Measurements from ENCODE around the gene FOXN3.

The FOXN3 gene

DNA sequence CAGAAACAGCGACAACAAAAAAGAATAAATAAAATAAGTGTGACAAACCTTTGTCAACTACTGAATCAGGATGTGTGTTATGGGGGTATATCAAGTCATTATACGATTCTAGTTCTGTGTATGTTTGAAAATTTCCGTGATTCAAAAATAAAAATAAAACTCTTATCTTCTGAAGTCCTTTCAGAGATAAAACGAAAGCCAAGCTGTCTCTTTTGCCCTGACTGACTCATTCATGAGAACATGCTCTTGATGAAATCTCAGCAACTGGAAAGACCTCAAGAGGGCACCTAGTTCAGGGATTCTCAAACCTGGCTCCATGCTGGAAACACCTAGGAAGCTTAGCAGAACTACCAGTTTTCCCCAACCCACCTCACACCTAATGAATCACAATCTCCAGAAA, 9.2 kb downstream of the FOXN3 start:
- ChIA-PET CTCF (interaction anchor here (0.6 kb wide), 1 partner anchor 8 kb away, joined by 3 read pairs; no protein-coding TSS in a partner anchor), POLR2A (no interaction called here)
- TF ChIP-seq LEF1 (IDR thresholded peaks at IDR 0.05; ENCODE audit: borderline replicate concordance) (no peak), L3MBTL2 (conservative IDR thresholded peaks at IDR 0.05) (no peak), FOXK2 (IDR thresholded peaks at IDR 0.05) (no peak), ZNF384 (IDR thresholded peaks at IDR 0.05) (no peak), BHLHE40 (IDR thresholded peaks at IDR 0.05; ENCODE audit: borderline replicate concordance) (no peak), FOXM1 (IDR thresholded peaks at IDR 0.05; ENCODE audit: borderline replicate concordance) (no peak)
- DNase-seq (ENCODE audit: extremely low spot score), result no peak

GRCh38 chr14:89406941-89407340, 10.1 kb downstream of the FOXN3 start:
- ChIA-PET POLR2A (interaction anchor here (1.6 kb wide), 1 partner anchor 9 kb away, joined by 4 read pairs; no protein-coding TSS in a partner anchor), CTCF (interaction anchor here (0.7 kb wide), 1 partner anchor 70 kb away, joined by 3 read pairs; no protein-coding TSS in a partner anchor)
- no peak for TF ChIP-seq NFRKB (IDR thresholded peaks at IDR 0.05)
- no peak for TF ChIP-seq L3MBTL2 (conservative IDR thresholded peaks at IDR 0.05)
- 0 out of 2 replicates have a peak, but pooled peaks have one; percentile 25 for TF ChIP-seq ZNF384 (IDR thresholded peaks at IDR 0.05)
- TF ChIP-seq SP1 (IDR thresholded peaks at IDR 0.05), result no peak
- TF ChIP-seq FOXM1 (IDR thresholded peaks at IDR 0.05; ENCODE audit: borderline replicate concordance), result no peak
- no peak for TF ChIP-seq BHLHE40 (IDR thresholded peaks at IDR 0.05; ENCODE audit: borderline replicate concordance)
- DNase-seq (ENCODE audit: extremely low spot score), result no peak

DNA sequence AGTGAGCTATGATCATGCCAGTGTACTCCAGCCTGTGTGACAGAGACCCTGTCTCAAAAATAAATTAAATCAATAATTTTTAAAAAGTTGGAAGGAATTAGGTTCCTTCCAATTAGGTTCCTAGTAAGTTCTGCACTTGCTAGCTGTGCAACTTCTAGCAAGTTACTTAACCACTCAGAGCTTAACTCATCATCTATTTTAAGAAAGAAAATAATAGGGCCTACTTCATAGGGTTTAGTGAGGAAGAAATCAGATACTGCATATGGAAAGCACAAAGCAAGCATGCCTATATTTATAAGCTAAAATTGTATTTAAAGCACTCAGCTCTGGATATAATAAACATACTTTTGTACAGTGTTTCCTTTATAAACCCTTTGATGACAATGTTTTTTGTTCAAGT, 10.7 kb downstream of the FOXN3 start:
- POLR2A ChIA-PET, result interaction anchor here (1.6 kb wide), 1 partner anchor 9 kb away, joined by 4 read pairs; no protein-coding TSS in a partner anchor
- CTCF ChIA-PET, result interaction anchor here (0.6 kb wide), 2 partner anchors 18 to 310 kb away, joined by 3 to 11 read pairs; no protein-coding TSS in a partner anchor
- DNase-seq (ENCODE audit: extremely low spot score), result no peak
- no peak for TF ChIP-seq LEF1 (IDR thresholded peaks at IDR 0.05; ENCODE audit: borderline replicate concordance)
- TF ChIP-seq SUZ12 (IDR thresholded peaks at IDR 0.05), result no peak
- TF ChIP-seq HDGF (IDR thresholded peaks at IDR 0.05; ENCODE audit: borderline replicate concordance), result no peak
- TF ChIP-seq BHLHE40 (IDR thresholded peaks at IDR 0.05; ENCODE audit: borderline replicate concordance), result no peak
- TF ChIP-seq CTBP1 (IDR thresholded peaks at IDR 0.05; ENCODE audit: borderline replicate concordance), result no peak
- TF ChIP-seq L3MBTL2 (conservative IDR thresholded peaks at IDR 0.05), result no peak
- TF ChIP-seq ZNF384 (IDR thresholded peaks at IDR 0.05), result no peak
- TF ChIP-seq FOXK2 (IDR thresholded peaks at IDR 0.05), result no peak
- no peak for TF ChIP-seq ARNT (IDR thresholded peaks at IDR 0.05)
- TF ChIP-seq SP1 (IDR thresholded peaks at IDR 0.05), result no peak
- TF ChIP-seq TARDBP (IDR thresholded peaks at IDR 0.05), result no peak
- no peak for TF ChIP-seq FOXM1 (IDR thresholded peaks at IDR 0.05; ENCODE audit: borderline replicate concordance)
- TF ChIP-seq FOXA1 (IDR thresholded peaks at IDR 0.05), result no peak
- TF ChIP-seq ELF4 (IDR thresholded peaks at IDR 0.05), result no peak

- ChIA-PET POLR2A (interaction anchor here (0.6 to 1.6 kb wide), 2 partner anchors 10 to 188 kb away, joined by 3 to 4 read pairs; no protein-coding TSS in a partner anchor), CTCF (no interaction called here)
- no peak for DNase-seq (ENCODE audit: extremely low spot score)
- no peak for TF ChIP-seq CTBP1 (IDR thresholded peaks at IDR 0.05; ENCODE audit: borderline replicate concordance)
- no peak for TF ChIP-seq NFRKB (IDR thresholded peaks at IDR 0.05)
Observed at GRCh38 chr14:89405712-89406111, 11.3 kb downstream of the FOXN3 start.

- CTCF ChIA-PET, result no interaction called here
- DNase-seq (ENCODE audit: extremely low spot score), result no peak
- POLR2A ChIA-PET, result no interaction called here
- TF ChIP-seq BHLHE40 (IDR thresholded peaks at IDR 0.05; ENCODE audit: borderline replicate concordance), result no peak
- TF ChIP-seq CTBP1 (IDR thresholded peaks at IDR 0.05; ENCODE audit: borderline replicate concordance), result no peak
- no peak for TF ChIP-seq FOXM1 (IDR thresholded peaks at IDR 0.05; ENCODE audit: borderline replicate concordance)
Observed at GRCh38 chr14:89402363-89402762, 14.7 kb downstream of the FOXN3 start.

DNA sequence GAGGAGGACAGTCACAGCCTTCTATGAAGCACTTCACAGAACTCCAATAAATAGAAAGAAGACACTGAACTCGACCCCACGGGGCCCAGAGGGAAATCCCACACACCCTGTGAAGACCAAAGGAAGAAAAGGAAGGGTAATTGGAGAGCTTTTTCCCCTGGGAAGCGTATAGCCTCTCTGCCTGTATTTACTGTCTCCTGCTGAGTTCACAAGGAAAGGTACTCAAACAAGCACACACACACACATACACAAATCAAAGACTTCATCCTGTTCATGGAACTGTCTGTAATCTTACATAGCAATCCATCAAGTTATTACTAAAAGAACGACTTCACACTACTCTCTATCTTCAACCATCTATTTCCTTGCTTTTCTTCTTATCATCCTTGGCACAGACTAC, 15.3 kb downstream of the FOXN3 start:
- no peak for DNase-seq (ENCODE audit: extremely low spot score)
- ChIA-PET POLR2A (no interaction called here), CTCF (no interaction called here)
- TF ChIP-seq FOXA1 (IDR thresholded peaks at IDR 0.05) (no peak), FOXM1 (IDR thresholded peaks at IDR 0.05; ENCODE audit: borderline replicate concordance) (no peak), TARDBP (IDR thresholded peaks at IDR 0.05) (no peak), NFRKB (IDR thresholded peaks at IDR 0.05) (no peak), ZNF384 (IDR thresholded peaks at IDR 0.05) (no peak), HDGF (IDR thresholded peaks at IDR 0.05; ENCODE audit: borderline replicate concordance) (no peak), ARNT (IDR thresholded peaks at IDR 0.05) (no peak)
- TF ChIP-seq, protein P1, sequence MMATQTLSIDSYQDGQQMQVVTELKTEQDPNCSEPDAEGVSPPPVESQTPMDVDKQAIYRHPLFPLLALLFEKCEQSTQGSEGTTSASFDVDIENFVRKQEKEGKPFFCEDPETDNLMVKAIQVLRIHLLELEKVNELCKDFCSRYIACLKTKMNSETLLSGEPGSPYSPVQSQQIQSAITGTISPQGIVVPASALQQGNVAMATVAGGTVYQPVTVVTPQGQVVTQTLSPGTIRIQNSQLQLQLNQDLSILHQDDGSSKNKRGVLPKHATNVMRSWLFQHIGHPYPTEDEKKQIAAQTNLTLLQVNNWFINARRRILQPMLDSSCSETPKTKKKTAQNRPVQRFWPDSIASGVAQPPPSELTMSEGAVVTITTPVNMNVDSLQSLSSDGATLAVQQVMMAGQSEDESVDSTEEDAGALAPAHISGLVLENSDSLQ (IDR thresholded peaks at IDR 0.05), result peak; percentile 67

DNA sequence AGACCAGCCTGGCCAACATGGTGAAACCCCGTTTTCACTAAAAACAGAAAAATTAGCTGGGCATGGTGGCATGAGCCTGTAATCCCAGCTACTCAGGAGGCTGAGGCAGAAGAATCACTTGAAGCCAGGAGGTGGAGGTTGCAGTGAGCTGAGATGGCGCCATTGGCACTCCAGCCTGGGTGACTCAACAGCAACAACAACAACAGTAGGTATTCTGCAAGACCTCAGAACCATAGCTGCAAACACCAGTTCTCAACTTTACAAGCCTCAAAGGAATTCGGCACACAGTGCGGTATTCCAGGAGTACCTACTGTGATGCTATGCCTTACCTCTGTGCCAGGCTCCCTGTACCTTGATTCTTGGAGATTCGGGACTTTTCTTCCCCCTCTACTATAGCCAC, 15.8 kb downstream of the FOXN3 start:
- CTCF ChIA-PET, result no interaction called here
- POLR2A ChIA-PET, result no interaction called here
- DNase-seq (ENCODE audit: extremely low spot score), result no peak
- TF ChIP-seq SUZ12 (IDR thresholded peaks at IDR 0.05) (no peak), TARDBP (IDR thresholded peaks at IDR 0.05) (no peak), FOXK2 (IDR thresholded peaks at IDR 0.05) (no peak), BHLHE40 (IDR thresholded peaks at IDR 0.05; ENCODE audit: borderline replicate concordance) (no peak), ARNT (IDR thresholded peaks at IDR 0.05) (no peak), HDGF (IDR thresholded peaks at IDR 0.05; ENCODE audit: borderline replicate concordance) (no peak), LEF1 (IDR thresholded peaks at IDR 0.05; ENCODE audit: borderline replicate concordance) (no peak), SP1 (IDR thresholded peaks at IDR 0.05) (no peak), ELF4 (IDR thresholded peaks at IDR 0.05) (no peak), NFRKB (IDR thresholded peaks at IDR 0.05) (no peak), L3MBTL2 (conservative IDR thresholded peaks at IDR 0.05) (no peak), FOXM1 (IDR thresholded peaks at IDR 0.05; ENCODE audit: borderline replicate concordance) (no peak), FOXA1 (IDR thresholded peaks at IDR 0.05) (no peak), ZNF384 (IDR thresholded peaks at IDR 0.05) (no peak), CTBP1 (IDR thresholded peaks at IDR 0.05; ENCODE audit: borderline replicate concordance) (no peak)
- TF ChIP-seq, protein P1 (IDR thresholded peaks at IDR 0.05), result no peak
